HEK293 (cell line): ENCODE results near the gene NCOR1.

ENCODE experiments used
- KLF16 ChIP-seq: fragments of 450-650 bp; formaldehyde crosslinking; IDR thresholded peaks from 2 replicates; pipeline ENCODE4 v1.5.1; 2017; ENCODE audit warnings: missing biosample characterization, missing genetic modification characterization
- ZNF155 ChIP-seq: fragments of 450-650 bp; formaldehyde crosslinking; IDR thresholded peaks from 2 replicates; pipeline ENCODE4 v1.5.1; 2016; ENCODE audit warnings: missing biosample characterization, missing genetic modification characterization
- ZNF239 ChIP-seq: fragments of 450-650 bp; formaldehyde crosslinking; IDR thresholded peaks from 2 replicates; pipeline ENCODE4 v1.5.1; 2016; ENCODE audit warnings: missing biosample characterization, missing genetic modification characterization
- ZNF624 ChIP-seq: fragments of 450-650 bp; formaldehyde crosslinking; IDR thresholded peaks from 2 replicates; pipeline ENCODE4 v1.5.1; 2017; ENCODE audit warnings: missing biosample characterization, missing genetic modification characterization

GRCh38 chr17:16261049-16261448 is 45.7 kb upstream of the NCOR1 start:
- no peak for TF ChIP-seq KLF16
- no peak for TF ChIP-seq ZNF624 (tag by site-specific recombination)
- no peak for TF ChIP-seq ZNF155
- no peak for TF ChIP-seq ZNF239
